Measurements from ENCODE around the gene GULP1. TPM values are rescaled to one million over a fixed set of nuclear protein-coding genes. Genes with fewer than 3 reads are reported as not detected.

The GULP1 gene
- total RNA-seq, 2 experiments from 2014 or later: not detected

DNA sequence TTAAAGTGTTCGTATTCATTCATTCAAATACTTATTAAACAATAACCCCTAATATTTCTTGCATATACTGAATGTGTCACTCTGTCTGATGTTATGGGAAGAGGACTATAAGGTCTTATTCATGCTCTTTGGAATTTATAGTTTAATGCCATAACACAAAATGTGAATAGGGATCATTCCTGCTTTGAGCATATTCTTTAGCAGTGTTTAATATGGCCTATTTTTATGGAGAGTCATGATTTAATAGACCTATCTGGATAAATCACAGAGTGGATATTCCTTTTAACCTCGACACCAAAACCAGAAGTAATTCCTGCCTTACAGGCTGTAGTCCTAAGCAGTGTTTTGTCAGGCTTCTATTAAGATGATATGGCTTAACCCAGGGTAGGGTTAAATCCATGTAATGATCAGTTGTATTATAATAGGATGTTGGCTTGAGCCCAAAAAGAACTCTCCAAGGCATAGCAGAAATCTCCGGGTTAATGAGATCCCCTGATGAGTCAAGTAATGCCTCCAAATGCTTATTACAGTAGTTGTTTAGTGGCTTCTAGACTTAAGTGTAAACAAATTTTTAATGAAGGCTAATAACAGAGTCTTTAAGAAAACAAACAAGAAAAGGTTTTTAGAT lies 54.3 kb downstream of the GULP1 start:
- POLR2A ChIA-PET: no interaction called here
- H3K9me3 Mint-ChIP-seq: no peaks in the 10 kb centered on the region
- no peak for ATAC-seq (ENCODE audit: low read depth)
- no peaks in the 10 kb centered on the region for H3K4me1 Mint-ChIP-seq
- no peak overlapping the region for H3K27ac Mint-ChIP-seq
- no peaks in the 10 kb centered on the region for H3K36me3 Mint-ChIP-seq
- no peak overlapping the region for H3K4me3 Mint-ChIP-seq
- H3K27me3 Mint-ChIP-seq: no peaks in the 10 kb centered on the region
- no peak for DNase-seq

DNA sequence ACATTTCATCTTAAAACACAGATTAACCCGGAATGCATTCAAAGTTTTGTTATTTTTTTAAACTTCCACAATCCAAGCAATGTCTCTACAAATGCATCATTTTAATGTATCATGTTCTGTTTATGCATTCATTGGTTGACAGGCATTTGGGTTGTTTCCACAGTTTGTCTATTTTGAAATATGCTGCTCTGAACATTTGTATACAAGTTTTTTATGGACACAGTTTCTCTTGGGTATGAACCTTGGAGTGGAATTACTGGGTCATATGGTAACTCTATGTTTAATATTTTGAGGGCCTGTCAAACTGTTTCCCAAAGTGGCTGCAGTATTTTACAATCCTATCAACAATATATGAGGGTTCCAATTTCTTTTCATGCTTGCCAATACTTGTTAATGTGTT lies 57.3 kb downstream of the GULP1 start:
- H3K27ac Mint-ChIP-seq: no peak overlapping the region
- no peaks in the 10 kb centered on the region for H3K36me3 Mint-ChIP-seq
- DNase-seq (no peak), ATAC-seq (ENCODE audit: low read depth) (no peak)
- H3K9me3 Mint-ChIP-seq: no peaks in the 10 kb centered on the region
- no peak overlapping the region for H3K4me3 Mint-ChIP-seq
- POLR2A ChIA-PET: no interaction called here
- H3K27me3 Mint-ChIP-seq: no peaks in the 10 kb centered on the region
- no peaks in the 10 kb centered on the region for H3K4me1 Mint-ChIP-seq

DNA sequence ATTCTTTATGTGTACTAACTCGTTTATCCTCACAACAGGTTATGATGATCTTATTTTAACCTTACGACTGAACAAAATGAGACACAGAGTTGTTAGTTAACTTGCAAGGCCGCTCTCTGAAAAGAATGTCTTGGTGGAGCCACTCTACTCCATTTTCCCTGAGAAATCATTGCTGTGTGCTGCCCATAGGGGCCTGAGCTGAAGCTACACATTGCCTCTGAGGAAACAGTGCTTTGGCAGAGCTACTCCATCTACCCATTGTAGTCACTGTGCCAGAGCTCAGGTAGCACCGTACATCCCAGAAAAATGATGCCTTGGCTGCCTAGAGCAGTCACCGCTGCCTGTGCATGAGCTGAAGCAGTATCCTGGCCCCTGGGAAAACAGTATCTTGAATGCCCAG lies 61.6 kb downstream of the GULP1 start:
- POLR2A ChIA-PET: no interaction called here
- Mint-ChIP-seq H3K27me3 (no peaks in the 10 kb centered on the region), H3K9me3 (no peaks in the 10 kb centered on the region), H3K36me3 (no peaks in the 10 kb centered on the region), H3K27ac (no peak overlapping the region), H3K4me1 (no peaks in the 10 kb centered on the region), H3K4me3 (no peak overlapping the region)
- no peak for ATAC-seq (ENCODE audit: low read depth)
- no peak for DNase-seq

DNA sequence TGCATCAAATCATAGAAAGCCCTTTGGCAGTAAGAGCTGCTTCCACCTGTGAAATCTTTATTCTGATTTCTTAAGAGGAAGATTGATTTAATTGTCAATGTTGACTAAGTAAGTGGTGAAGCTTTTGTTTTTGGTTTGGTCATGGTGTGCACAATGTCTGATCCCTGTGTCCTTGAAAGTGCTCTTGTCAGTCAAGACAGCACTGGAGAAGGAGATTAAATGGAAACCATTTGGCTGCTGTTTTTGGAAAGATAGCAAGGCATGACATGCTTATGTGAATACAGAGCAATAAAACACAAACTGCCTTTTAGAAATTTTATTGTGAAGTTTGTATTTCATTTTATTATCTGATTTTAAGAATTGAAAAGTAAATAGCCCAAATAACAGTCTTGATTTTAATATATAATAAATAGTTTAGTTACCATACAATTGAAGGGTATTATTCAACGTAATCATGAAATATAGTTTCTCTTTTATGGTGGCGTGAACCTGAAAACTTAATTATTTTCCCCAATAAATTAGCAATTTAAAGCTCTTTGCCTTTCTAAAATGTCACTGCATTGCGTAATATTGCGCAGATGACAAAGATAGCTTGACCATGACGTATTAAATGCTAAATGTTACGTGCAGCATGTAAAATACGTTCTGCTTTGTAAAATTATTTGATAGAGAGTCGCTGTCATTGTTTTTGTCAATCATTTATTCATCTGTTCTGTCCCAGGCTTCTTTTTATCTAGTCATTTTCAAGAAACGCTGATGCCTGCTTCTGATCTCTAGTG lies 69.0 kb downstream of the GULP1 start:
- H3K4me1 Mint-ChIP-seq: no peaks in the 10 kb centered on the region
- H3K9me3 Mint-ChIP-seq: no peaks in the 10 kb centered on the region
- no peak overlapping the region for H3K4me3 Mint-ChIP-seq
- H3K27me3 Mint-ChIP-seq: no peaks in the 10 kb centered on the region
- DNase-seq (no peak), ATAC-seq (ENCODE audit: low read depth) (no peak)
- POLR2A ChIA-PET: no interaction called here
- H3K36me3 Mint-ChIP-seq: no peaks in the 10 kb centered on the region
- no peak overlapping the region for H3K27ac Mint-ChIP-seq

DNA sequence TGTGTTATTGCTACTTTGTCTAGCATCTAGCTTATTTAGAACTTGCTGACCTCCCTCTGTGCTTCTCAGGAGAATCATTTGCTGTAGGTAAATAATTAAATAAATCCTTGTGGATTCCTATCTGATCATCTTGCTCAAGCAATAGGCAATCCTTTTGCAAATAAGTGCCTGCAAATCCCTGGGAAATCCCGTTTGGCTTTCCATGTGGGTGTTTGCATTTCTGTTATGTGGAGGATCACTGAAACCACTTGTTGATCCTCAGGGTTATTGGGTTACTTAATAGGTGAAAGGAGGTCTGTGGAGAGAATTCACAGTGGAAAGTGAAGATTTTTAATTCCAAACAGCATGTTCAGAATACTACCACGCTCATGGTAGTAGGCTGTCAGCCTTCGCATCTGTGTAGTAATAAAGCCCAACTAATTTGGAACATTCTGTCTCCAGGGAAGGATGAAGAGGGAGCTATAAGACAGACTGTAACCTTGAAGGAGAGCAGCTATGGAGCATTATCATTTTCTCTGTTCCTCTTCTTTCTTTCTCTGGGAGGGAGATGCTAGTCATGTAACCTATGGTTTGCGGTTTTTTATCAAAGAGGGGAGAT lies 72.5 kb downstream of the GULP1 start:
- H3K36me3 Mint-ChIP-seq: no peaks in the 10 kb centered on the region
- no peaks in the 10 kb centered on the region for H3K27me3 Mint-ChIP-seq

DNA sequence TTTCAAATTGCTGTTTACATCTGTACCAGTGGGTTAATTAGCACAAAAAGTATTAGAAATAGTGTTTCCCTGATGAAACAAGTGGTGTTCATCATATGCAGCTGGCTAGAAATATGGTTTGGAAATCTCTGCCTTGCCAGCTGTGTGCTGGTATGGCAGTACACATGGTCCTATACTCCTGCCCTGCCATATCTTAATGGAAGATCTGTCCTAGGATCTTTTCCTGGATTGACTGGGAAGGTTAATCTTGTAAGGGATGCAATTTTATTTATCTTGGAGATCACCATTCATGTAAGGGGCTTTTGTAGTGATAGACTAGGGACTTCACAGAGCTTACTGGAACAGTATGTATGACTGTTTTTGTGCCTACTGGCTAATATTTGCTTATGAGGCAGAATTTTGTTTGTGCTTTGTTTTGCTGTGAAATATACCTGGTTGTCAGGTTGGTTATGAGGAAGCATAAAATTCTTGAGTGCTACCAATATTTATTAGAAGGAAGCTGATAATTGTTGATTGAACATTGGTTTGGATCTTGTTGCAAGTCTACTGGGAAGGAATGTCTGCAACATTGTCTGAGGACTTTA lies 73.5 kb downstream of the GULP1 start:
- POLR2A ChIA-PET: no interaction called here
- no peaks in the 10 kb centered on the region for H3K27me3 Mint-ChIP-seq
- ATAC-seq (ENCODE audit: low read depth) (no peak), DNase-seq (no peak)
- H3K27ac Mint-ChIP-seq: no peak overlapping the region
- no peaks in the 10 kb centered on the region for H3K36me3 Mint-ChIP-seq
- H3K4me3 Mint-ChIP-seq: no peak overlapping the region
- H3K4me1 Mint-ChIP-seq: no peaks in the 10 kb centered on the region
- no peaks in the 10 kb centered on the region for H3K9me3 Mint-ChIP-seq

More for the DNA sequence above, 72.5 kb downstream of the GULP1 start:
- no peaks in the 10 kb centered on the region for H3K4me1 Mint-ChIP-seq
- no peak overlapping the region for H3K4me3 Mint-ChIP-seq
- DNase-seq (no peak), ATAC-seq (ENCODE audit: low read depth) (no peak)
- H3K27ac Mint-ChIP-seq: no peak overlapping the region
- H3K9me3 Mint-ChIP-seq: no peaks in the 10 kb centered on the region
- POLR2A ChIA-PET: no interaction called here

DNA sequence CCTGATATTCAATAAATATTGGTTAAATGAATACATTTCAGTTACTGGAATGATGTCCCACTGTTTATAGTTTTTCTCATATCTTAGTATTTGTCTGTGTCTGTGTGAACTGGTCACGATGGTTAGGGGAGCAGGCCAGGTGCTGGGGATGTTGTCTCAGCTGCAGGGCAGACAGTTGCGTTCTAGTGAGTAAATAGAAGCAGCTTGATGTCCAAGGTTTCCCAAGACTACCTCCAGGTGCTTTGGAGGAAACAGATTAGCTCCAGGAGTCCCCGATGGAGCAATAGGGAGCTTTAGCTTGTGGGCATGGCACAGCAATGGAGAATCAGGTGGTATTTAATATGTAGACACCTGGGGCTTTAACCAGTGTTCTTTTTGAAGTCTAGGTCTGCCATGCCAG lies 75.5 kb downstream of the GULP1 start:
- no peak for ATAC-seq (ENCODE audit: low read depth)
- Mint-ChIP-seq H3K4me3 (no peak overlapping the region), H3K27me3 (no peaks in the 10 kb centered on the region), H3K36me3 (no peaks in the 10 kb centered on the region), H3K4me1 (no peaks in the 10 kb centered on the region), H3K9me3 (no peaks in the 10 kb centered on the region), H3K27ac (no peak overlapping the region)
- POLR2A ChIA-PET: no interaction called here
- DNase-seq: no peak

DNA sequence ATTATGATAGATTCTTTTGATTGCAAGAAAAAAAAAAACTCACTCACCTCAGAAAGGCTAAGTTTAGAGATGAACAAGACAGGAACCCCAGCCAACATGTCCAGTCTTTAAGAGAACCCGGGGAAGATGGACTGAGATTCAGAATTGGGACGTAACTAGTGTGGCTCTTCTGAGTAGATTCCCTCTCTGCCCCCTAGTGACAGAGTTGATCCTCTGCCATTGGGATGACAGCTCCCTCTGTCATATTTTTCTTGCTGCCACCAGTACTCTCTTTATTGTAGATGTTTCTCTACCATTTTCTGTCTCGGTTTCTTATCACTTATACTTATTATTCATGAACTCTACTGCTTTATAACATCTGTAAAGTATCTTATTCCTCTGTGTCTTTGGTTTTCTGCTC lies 77.7 kb downstream of the GULP1 start:
- no peaks in the 10 kb centered on the region for H3K4me1 Mint-ChIP-seq
- DNase-seq (no peak), ATAC-seq (ENCODE audit: low read depth) (no peak)
- POLR2A ChIA-PET: no interaction called here
- no peak overlapping the region for H3K4me3 Mint-ChIP-seq
- H3K27me3 Mint-ChIP-seq: no peaks in the 10 kb centered on the region
- H3K36me3 Mint-ChIP-seq: no peaks in the 10 kb centered on the region
- H3K27ac Mint-ChIP-seq: no peak overlapping the region
- no peaks in the 10 kb centered on the region for H3K9me3 Mint-ChIP-seq

DNA sequence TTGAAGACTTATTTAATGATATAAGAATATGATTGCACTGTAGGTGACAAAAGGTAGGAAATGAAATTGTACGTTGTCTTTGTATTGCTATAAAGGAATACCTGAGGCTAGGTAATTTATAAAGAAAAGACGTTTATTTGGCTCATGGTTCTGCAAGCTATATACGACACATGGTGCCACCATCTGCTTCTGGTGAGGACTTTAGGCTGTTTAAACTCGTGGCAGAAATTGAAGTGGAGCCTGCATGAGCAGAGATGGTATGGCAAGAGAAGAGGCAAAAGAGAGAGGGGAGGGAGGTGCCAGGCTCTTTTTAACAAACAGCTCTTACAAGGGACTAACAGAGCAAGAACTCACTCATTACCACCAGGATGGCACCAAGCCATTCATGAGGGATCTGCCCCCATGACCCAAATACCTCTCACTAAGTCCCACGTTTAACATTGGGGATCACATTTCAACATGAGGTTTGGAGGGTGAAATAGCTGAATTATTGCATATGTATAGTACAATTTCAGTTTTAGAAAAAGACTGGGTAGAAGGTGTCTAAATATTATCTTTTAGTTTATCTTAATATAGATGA lies 86.8 kb downstream of the GULP1 start:
- no peak for ATAC-seq (ENCODE audit: low read depth)
- no peaks in the 10 kb centered on the region for H3K4me1 Mint-ChIP-seq
- no peak for DNase-seq
- POLR2A ChIA-PET: no interaction called here
- H3K9me3 Mint-ChIP-seq: no peaks in the 10 kb centered on the region
- H3K4me3 Mint-ChIP-seq: no peak overlapping the region
- no peak overlapping the region for H3K27ac Mint-ChIP-seq
- H3K36me3 Mint-ChIP-seq: no peaks in the 10 kb centered on the region
- H3K27me3 Mint-ChIP-seq: no peaks in the 10 kb centered on the region

- Mint-ChIP-seq H3K27ac (no peak overlapping the region), H3K27me3 (no peaks in the 10 kb centered on the region), H3K4me1 (no peaks in the 10 kb centered on the region), H3K4me3 (no peak overlapping the region), H3K9me3 (no peaks in the 10 kb centered on the region), H3K36me3 (no peaks in the 10 kb centered on the region)
- POLR2A ChIA-PET: no interaction called here
- DNase-seq (no peak), ATAC-seq (ENCODE audit: low read depth) (no peak)
These were observed 88.1 kb downstream of the GULP1 start for GRCh38 chr2:188379748-188380147.

GRCh38 chr2:188380280-188380679 lies 88.6 kb downstream of the GULP1 start:
- no peaks in the 10 kb centered on the region for H3K9me3 Mint-ChIP-seq
- DNase-seq: no peak
- POLR2A ChIA-PET: no interaction called here
- no peaks in the 10 kb centered on the region for H3K27me3 Mint-ChIP-seq
- H3K4me1 Mint-ChIP-seq: no peaks in the 10 kb centered on the region
- no peak for ATAC-seq (ENCODE audit: low read depth)
- H3K4me3 Mint-ChIP-seq: no peak overlapping the region
- H3K27ac Mint-ChIP-seq: no peak overlapping the region
- no peaks in the 10 kb centered on the region for H3K36me3 Mint-ChIP-seq

DNA sequence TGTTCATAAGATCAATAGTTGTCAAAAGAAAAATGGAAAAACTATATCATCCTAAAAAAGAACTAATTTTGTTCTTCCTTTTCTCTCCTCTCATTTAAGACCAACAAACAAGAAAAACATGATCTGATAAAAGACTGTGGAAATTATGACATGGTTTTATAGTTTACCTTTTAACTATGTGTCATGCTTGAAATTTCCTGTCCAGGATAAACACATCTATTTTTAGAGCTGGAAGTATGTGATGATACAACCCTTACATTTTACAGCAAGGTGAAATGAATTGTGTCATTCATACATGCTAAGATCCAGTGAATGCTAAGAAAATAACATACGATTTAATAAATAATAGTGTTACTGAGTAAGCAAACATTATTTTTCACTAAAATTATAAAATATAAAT lies 89.9 kb downstream of the GULP1 start:
- Mint-ChIP-seq H3K4me1 (no peaks in the 10 kb centered on the region), H3K36me3 (no peaks in the 10 kb centered on the region), H3K27ac (no peak overlapping the region), H3K27me3 (no peaks in the 10 kb centered on the region), H3K9me3 (no peaks in the 10 kb centered on the region), H3K4me3 (no peak overlapping the region)
- POLR2A ChIA-PET: no interaction called here
- no peak for ATAC-seq (ENCODE audit: low read depth)
- no peak for DNase-seq

GRCh38 chr2:188382107-188382506 lies 90.4 kb downstream of the GULP1 start:
- POLR2A ChIA-PET: no interaction called here
- ATAC-seq (ENCODE audit: low read depth) (no peak), DNase-seq (no peak)
- Mint-ChIP-seq H3K4me3 (no peak overlapping the region), H3K9me3 (no peaks in the 10 kb centered on the region), H3K27me3 (no peaks in the 10 kb centered on the region), H3K36me3 (no peaks in the 10 kb centered on the region), H3K27ac (no peak overlapping the region), H3K4me1 (no peaks in the 10 kb centered on the region)

DNA sequence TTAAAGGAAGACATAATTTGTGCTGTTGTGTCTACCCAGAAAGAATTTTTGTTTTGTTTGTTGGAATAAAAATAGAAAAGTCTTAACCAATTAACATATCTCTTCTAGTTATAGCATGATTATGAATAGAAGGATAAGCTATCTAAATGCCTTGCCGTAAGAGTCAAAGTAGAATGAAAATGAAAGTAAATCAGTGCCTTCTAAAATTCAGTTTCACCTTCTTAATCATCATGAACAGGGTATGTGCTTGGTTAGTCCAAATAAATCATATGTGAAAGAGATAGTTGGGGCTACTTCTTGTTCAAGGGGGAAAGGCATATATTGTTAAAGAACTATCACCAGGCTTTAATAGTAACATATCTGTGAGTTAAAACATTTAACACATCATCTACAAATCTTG lies 91.5 kb downstream of the GULP1 start:
- Mint-ChIP-seq H3K4me3 (no peak overlapping the region), H3K27me3 (no peaks in the 10 kb centered on the region), H3K4me1 (no peaks in the 10 kb centered on the region), H3K27ac (no peak overlapping the region), H3K9me3 (no peaks in the 10 kb centered on the region), H3K36me3 (no peaks in the 10 kb centered on the region)
- no peak for ATAC-seq (ENCODE audit: low read depth)
- DNase-seq: no peak
- POLR2A ChIA-PET: no interaction called here

Data from activated naive CD8-positive, alpha-beta T cell treated with anti-CD3 and anti-CD28 coated beads, Interleukin-2, amount 10 ng/mL, durations not matched to agents 7 days and 5 days (primary cell).